Upper lobe of left lung (tissue), 6 donors: ENCODE measurements around the gene COL19A1. TPM values are rescaled to one million over a fixed set of nuclear protein-coding genes. Genes with fewer than 3 reads are reported as not detected.

Source experiments
- ATAC-seq, 2 donors: fragments of 200-7000 bp; cut with Tn5 transposase; one replicate each; pipeline ENCODE4 v1.9.1; 2022; ENCODE audit warnings: mild to moderate bottlenecking in 2 of 2, moderate library complexity in 2 of 2; ENCODE audit not compliant: low FRiP score in 2 of 2
- DNase-seq, 2 donors: peaks; one replicate each; pipeline ENCODE4 v3.0.0-alpha.2; 2019 to 2020
- H3K27ac ChIP-seq, 4 donors: fragments of 200-600 bp; sonication (generic); one replicate each; pipeline ENCODE4 v1.5.1; 2016 to 2019
- H3K27me3 ChIP-seq, 4 donors: fragments of 200-600 bp; sonication (generic); one replicate each; pipeline ENCODE4 v1.5.1; 2017 to 2019
- H3K36me3 ChIP-seq, 4 donors: fragments of 200-600 bp; sonication (generic); one replicate each; pipeline ENCODE4 v1.5.1; 2016 to 2019
- H3K4me1 ChIP-seq, 4 donors: fragments of 200-600 bp; sonication (generic); one replicate each; pipeline ENCODE4 v1.5.1; 2018 to 2019
- H3K4me3 ChIP-seq, 4 donors: fragments of 200-600 bp; sonication (generic); one replicate each; pipeline ENCODE4 v1.5.1; 2017 to 2019; ENCODE audit warnings: mild to moderate bottlenecking in 2 of 4, moderate library complexity in 1 of 4
- H3K9me3 ChIP-seq, 4 donors: fragments of 200-600 bp; sonication (generic); one replicate each; pipeline ENCODE4 v1.5.1; 2018 to 2019
- CTCF ChIP-seq, 6 experiments: fragments of 450-650 bp in 4 of 6; fragments of 200-600 bp in 2 of 6; sonication (generic) in 2 of 6; IDR thresholded peaks; one replicate each; pipeline ENCODE4 v1.5.1; 2016 to 2019; ENCODE audit warnings: antibody characterized with exemption in 6 of 6
- EP300 ChIP-seq, 4 donors: sonication (generic); formaldehyde crosslinking; IDR thresholded peaks; one replicate each; pipeline ENCODE4 v1.5.1; 2017; ENCODE audit warnings: antibody characterized with exemption in 4 of 4, control low read depth in 2 of 4
- POLR2A ChIP-seq, 4 donors: fragments of 450-650 bp; IDR thresholded peaks; one replicate each; pipeline ENCODE4 v1.5.1; 2016 to 2017; ENCODE audit warnings: antibody characterized with exemption in 4 of 4, mild to moderate bottlenecking in 2 of 4
- POLR2AphosphoS5 ChIP-seq, 2 donors: sonication (generic); formaldehyde crosslinking; IDR thresholded peaks; one replicate each; pipeline ENCODE4 v1.5.1; 2017; ENCODE audit warnings: antibody characterized with exemption in 2 of 2
- WGBS, 2 donors: methylation state at CpG; one replicate each; pipeline ENCODE4 v1.1.5; 2017 to 2018; 5-methylcytosine and 5-hydroxymethylcytosine counted together
- total RNA-seq, 6 donors: library from RNA; depleted of rRNA in 4 of 6; stranded (reverse); fragments of >200 nt in 4 of 6; gene quantifications; one replicate each; pipeline versions ENCODE4 v1.1.0 to v1.2.1, GENCODE V29; 2016 to 2021
- donor health status: DM: no; HTN: no; CAD: no; lungs with moderate emphysema.
- donor health status: DM: no; HTN: yes; CAD: no; lungs with severe emphysema.

COL19A1 gene
- total RNA-seq, 6 donors from 2014 or later: 0.49 to 1.0 TPM; not detected in 4

GRCh38 chr6:69868961-69869360, 2.6 kb downstream of the COL19A1 start:
- TF ChIP-seq CTCF (IDR thresholded peaks at IDR 0.05) (no peak), POLR2A (IDR thresholded peaks at IDR 0.05) (no peak), EP300 (IDR thresholded peaks at IDR 0.05) (no peak), POLR2AphosphoS5 (IDR thresholded peaks at IDR 0.05) (no peak)
- 77 to 88% methylated on average over 1 of the region's 1 CpG for WGBS, 2 donors
- no peak for ATAC-seq
- no peaks in the 10 kb centered on the region for H3K9me3 ChIP-seq
- H3K27ac ChIP-seq: no peak overlapping the region
- peaks cover 4 to 18% (median 14%) of the 10 kb centered on the region in 4 donors for H3K4me1 ChIP-seq
- H3K36me3 ChIP-seq: no peaks in the 10 kb centered on the region
- H3K4me3 ChIP-seq: no peak overlapping the region
- DNase-seq: no peak
- H3K27me3 ChIP-seq: peaks cover 0 to 13% (median 8%) of the 10 kb centered on the region in 4 donors

DNA sequence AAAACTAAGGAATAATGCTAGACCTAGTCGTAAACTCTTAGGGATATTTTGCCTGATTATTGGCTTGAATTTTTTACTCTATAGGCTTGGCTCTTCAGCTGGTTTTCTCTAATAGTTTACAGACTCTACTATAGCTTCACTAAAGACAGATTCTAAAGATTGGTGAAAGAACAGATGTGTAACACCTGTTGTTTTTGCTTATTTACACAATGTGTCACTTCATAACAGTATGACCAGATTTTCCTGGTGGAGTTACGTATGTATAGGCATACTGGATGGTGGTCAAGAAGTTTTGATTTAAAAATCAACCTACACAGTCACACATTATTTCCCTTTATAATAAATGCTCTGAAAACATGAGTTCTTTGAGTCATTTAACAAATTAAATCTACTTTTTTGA, 4.8 kb downstream of the COL19A1 start:
- TF ChIP-seq POLR2AphosphoS5 (IDR thresholded peaks at IDR 0.05): no peak
- no peak for TF ChIP-seq EP300 (IDR thresholded peaks at IDR 0.05)
- no peak for TF ChIP-seq CTCF (IDR thresholded peaks at IDR 0.05)
- TF ChIP-seq POLR2A (IDR thresholded peaks at IDR 0.05): no peak
- H3K27me3 ChIP-seq: peaks cover 0 to 13% (median 8%) of the 10 kb centered on the region in 4 donors
- no peak for ATAC-seq
- H3K9me3 ChIP-seq: no peaks in the 10 kb centered on the region
- DNase-seq: no peak
- H3K4me1 ChIP-seq: peaks cover 4 to 16% (median 14%) of the 10 kb centered on the region in 4 donors
- no peak overlapping the region for H3K27ac ChIP-seq
- no peaks in the 10 kb centered on the region for H3K36me3 ChIP-seq
- 87 to 93% methylated on average over 2 of the region's 2 CpGs for WGBS, 2 donors
- no peak overlapping the region for H3K4me3 ChIP-seq

- Histone ChIP-seq H3K36me3 (no peaks in the 10 kb centered on the region), H3K9me3 (no peaks in the 10 kb centered on the region), H3K4me1 (no peaks in the 10 kb centered on the region), H3K4me3 (no peak overlapping the region), H3K27me3 (no peaks in the 10 kb centered on the region), H3K27ac (no peak overlapping the region)
- TF ChIP-seq POLR2A (IDR thresholded peaks at IDR 0.05) (no peak), POLR2AphosphoS5 (IDR thresholded peaks at IDR 0.05) (no peak), CTCF (IDR thresholded peaks at IDR 0.05) (no peak), EP300 (IDR thresholded peaks at IDR 0.05) (no peak)
- ATAC-seq (no peak), DNase-seq (no peak)
- 86 to 89% methylated on average over 2 of the region's 2 CpGs for WGBS, 2 donors
Observed at GRCh38 chr6:69873291-69873690, 6.9 kb downstream of the COL19A1 start.

DNA sequence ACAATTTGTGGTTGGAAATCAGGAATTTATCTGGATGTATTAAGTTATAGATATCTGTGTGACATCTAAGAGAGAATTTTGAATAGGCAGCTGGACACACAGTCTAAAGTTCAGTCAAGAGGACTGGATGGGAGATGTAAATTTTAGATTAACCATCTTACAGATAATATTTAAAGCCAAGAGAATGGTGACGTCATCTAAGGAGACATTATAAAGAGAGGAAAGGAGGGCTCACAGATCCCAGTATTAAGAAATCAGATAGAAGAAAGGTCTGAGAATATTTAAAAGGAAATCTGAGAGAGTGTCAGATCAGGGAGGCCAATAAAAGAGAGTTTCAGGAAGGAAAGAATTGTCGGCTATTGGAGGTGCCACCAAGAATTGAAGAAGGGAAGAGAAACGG, 9.4 kb downstream of the COL19A1 start:
- H3K4me1 ChIP-seq: no peaks in the 10 kb centered on the region
- H3K4me3 ChIP-seq: no peak overlapping the region
- no peaks in the 10 kb centered on the region for H3K27me3 ChIP-seq
- H3K9me3 ChIP-seq: no peaks in the 10 kb centered on the region
- H3K36me3 ChIP-seq: no peaks in the 10 kb centered on the region
- TF ChIP-seq POLR2A (IDR thresholded peaks at IDR 0.05) (no peak), EP300 (IDR thresholded peaks at IDR 0.05) (no peak), POLR2AphosphoS5 (IDR thresholded peaks at IDR 0.05) (no peak), CTCF (IDR thresholded peaks at IDR 0.05) (no peak)
- H3K27ac ChIP-seq: no peak overlapping the region
- 86 to 92% methylated on average over 3 of the region's 3 CpGs for WGBS, 2 donors
- no peak for ATAC-seq
- no peak for DNase-seq

GRCh38 chr6:69878795-69879194, 12.4 kb downstream of the COL19A1 start:
- ATAC-seq (no peak), DNase-seq (no peak)
- Histone ChIP-seq H3K27me3 (no peaks in the 10 kb centered on the region), H3K27ac (no peak overlapping the region), H3K36me3 (no peaks in the 10 kb centered on the region), H3K4me3 (no peak overlapping the region), H3K4me1 (no peaks in the 10 kb centered on the region), H3K9me3 (no peaks in the 10 kb centered on the region)
- TF ChIP-seq CTCF (IDR thresholded peaks at IDR 0.05) (no peak), POLR2AphosphoS5 (IDR thresholded peaks at IDR 0.05) (no peak), POLR2A (IDR thresholded peaks at IDR 0.05) (no peak), EP300 (IDR thresholded peaks at IDR 0.05) (no peak)
- 85 to 95% methylated on average over 1 of the region's 1 CpG for WGBS, 2 donors
